ENCODE results near the gene CNST.

The CNST gene

GRCh38 chr1:246549665-246550064 is 16.6 kb upstream of the CNST start:
- Histone ChIP-seq H4K20me1 (ENCODE audit: insufficient read depth, low read length, poor library complexity, severe bottlenecking) (no peaks in the 10 kb centered on the region), H3K4me2 (ENCODE audit: low read depth, low read length, poor library complexity, severe bottlenecking) (no peak overlapping the region), H3K27me3 (ENCODE audit: insufficient read depth, low read length, poor library complexity, severe bottlenecking) (no peaks in the 10 kb centered on the region), H3K9me2 (replicated peaks; ENCODE audit: low read depth, low read length) (no peaks in the 10 kb centered on the region), H3K36me3 (ENCODE audit: insufficient read depth, low read length) (peaks cover 69% of the 10 kb centered on the region; the same call in 1 of the 2 replicates), H3F3A (ENCODE audit: low read depth) (no peaks in the 10 kb centered on the region), H3K4me3 (ENCODE audit: low read length, poor library complexity, severe bottlenecking) (no peak overlapping the region), H2AFZ (ENCODE audit: low read length) (no peak overlapping the region), H3K79me2 (ENCODE audit: insufficient read depth, low read length) (peaks cover 10% of the 10 kb centered on the region; the same call in 1 of the 2 replicates), H3K9ac (ENCODE audit: low read depth, low read length, poor library complexity, severe bottlenecking) (no peak overlapping the region), H3K4me1 (ENCODE audit: insufficient read depth, low read length, poor library complexity, severe bottlenecking) (no peaks in the 10 kb centered on the region), H3K9me3 (ENCODE audit: insufficient read depth, low read depth, low read length) (no peaks in the 10 kb centered on the region)
- TF ChIP-seq CTCF (conservative IDR thresholded peaks at IDR 0.05; ENCODE audit: low read length), result no peak
- no peak for TF ChIP-seq EZH2phosphoT487 (IDR thresholded peaks at IDR 0.05; ENCODE audit: borderline replicate concordance)

GRCh38 chr1:246550402-246550801 is 15.9 kb upstream of the CNST start:
- no peaks in the 10 kb centered on the region for H3K9me2 ChIP-seq (replicated peaks; ENCODE audit: low read depth, low read length)
- H3K27me3 ChIP-seq (ENCODE audit: insufficient read depth, low read length, poor library complexity, severe bottlenecking), result no peaks in the 10 kb centered on the region
- no peaks in the 10 kb centered on the region for H3K4me1 ChIP-seq (ENCODE audit: insufficient read depth, low read length, poor library complexity, severe bottlenecking)
- no peaks in the 10 kb centered on the region for H3F3A ChIP-seq (ENCODE audit: low read depth)
- H3K79me2 ChIP-seq (ENCODE audit: insufficient read depth, low read length), result peaks cover 12% of the 10 kb centered on the region; the same call in 1 of the 2 replicates
- no peaks in the 10 kb centered on the region for H3K9me3 ChIP-seq (ENCODE audit: insufficient read depth, low read depth, low read length)
- H3K36me3 ChIP-seq (ENCODE audit: insufficient read depth, low read length), result peaks cover 76% of the 10 kb centered on the region; the same call in 1 of the 2 replicates
- H3K4me2 ChIP-seq (ENCODE audit: low read depth, low read length, poor library complexity, severe bottlenecking), result no peak overlapping the region
- H3K4me3 ChIP-seq (ENCODE audit: low read length, poor library complexity, severe bottlenecking), result no peak overlapping the region
- no peak for TF ChIP-seq CTCF (conservative IDR thresholded peaks at IDR 0.05; ENCODE audit: low read length)
- TF ChIP-seq EZH2phosphoT487 (IDR thresholded peaks at IDR 0.05; ENCODE audit: borderline replicate concordance), result no peak
- no peak overlapping the region for H3K9ac ChIP-seq (ENCODE audit: low read depth, low read length, poor library complexity, severe bottlenecking)
- no peak overlapping the region for H2AFZ ChIP-seq (ENCODE audit: low read length)
- no peaks in the 10 kb centered on the region for H4K20me1 ChIP-seq (ENCODE audit: insufficient read depth, low read length, poor library complexity, severe bottlenecking)

- Histone ChIP-seq H3F3A (ENCODE audit: low read depth) (no peaks in the 10 kb centered on the region), H3K4me2 (ENCODE audit: low read depth, low read length, poor library complexity, severe bottlenecking) (no peak overlapping the region), H2AFZ (ENCODE audit: low read length) (no peak overlapping the region), H3K36me3 (ENCODE audit: insufficient read depth, low read length) (peaks cover 83% of the 10 kb centered on the region; the same call in 1 of the 2 replicates), H3K9me2 (replicated peaks; ENCODE audit: low read depth, low read length) (no peaks in the 10 kb centered on the region), H3K79me2 (ENCODE audit: insufficient read depth, low read length) (peaks cover 13% of the 10 kb centered on the region; the same call in 1 of the 2 replicates), H3K4me3 (ENCODE audit: low read length, poor library complexity, severe bottlenecking) (no peak overlapping the region), H4K20me1 (ENCODE audit: insufficient read depth, low read length, poor library complexity, severe bottlenecking) (no peaks in the 10 kb centered on the region), H3K4me1 (ENCODE audit: insufficient read depth, low read length, poor library complexity, severe bottlenecking) (no peaks in the 10 kb centered on the region), H3K9me3 (ENCODE audit: insufficient read depth, low read depth, low read length) (no peaks in the 10 kb centered on the region), H3K27me3 (ENCODE audit: insufficient read depth, low read length, poor library complexity, severe bottlenecking) (no peaks in the 10 kb centered on the region), H3K9ac (ENCODE audit: low read depth, low read length, poor library complexity, severe bottlenecking) (no peak overlapping the region)
- TF ChIP-seq CTCF (conservative IDR thresholded peaks at IDR 0.05; ENCODE audit: low read length), result no peak
- TF ChIP-seq EZH2phosphoT487 (IDR thresholded peaks at IDR 0.05; ENCODE audit: borderline replicate concordance), result no peak
These were observed 14.1 kb upstream of the CNST start for GRCh38 chr1:246552110-246552509.

All from Loucy (cell line).